ENCODE results near the gene ENKD1. TPM values are rescaled to one million over a fixed set of nuclear protein-coding genes. Genes with fewer than 3 reads are reported as not detected.

The ENKD1 gene
- total and polyA plus RNA-seq, 2 experiments from 2014 or later: 11.6 to 11.8 TPM

DNA sequence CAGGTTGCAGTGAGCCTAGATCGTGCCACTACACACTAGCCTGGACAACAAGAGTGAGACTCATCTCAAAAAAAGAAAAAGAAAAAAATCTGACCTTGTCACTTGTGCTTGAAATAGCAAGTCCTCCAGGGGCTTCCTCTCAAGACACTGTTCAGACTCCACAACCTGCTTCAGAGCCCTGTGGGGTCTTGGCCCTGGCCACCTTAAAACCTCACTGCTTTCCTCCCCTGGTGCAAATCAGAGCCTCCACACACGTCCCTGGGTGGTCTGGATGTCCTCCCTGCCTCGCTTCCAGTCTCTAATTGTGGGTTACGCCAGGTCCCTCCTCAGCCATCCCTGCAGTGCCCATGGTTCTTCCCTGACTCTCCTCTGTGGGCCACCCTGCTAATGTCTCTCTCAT is 11.2 kb downstream of the ENKD1 start (continued):
- TF ChIP-seq, protein P1, sequence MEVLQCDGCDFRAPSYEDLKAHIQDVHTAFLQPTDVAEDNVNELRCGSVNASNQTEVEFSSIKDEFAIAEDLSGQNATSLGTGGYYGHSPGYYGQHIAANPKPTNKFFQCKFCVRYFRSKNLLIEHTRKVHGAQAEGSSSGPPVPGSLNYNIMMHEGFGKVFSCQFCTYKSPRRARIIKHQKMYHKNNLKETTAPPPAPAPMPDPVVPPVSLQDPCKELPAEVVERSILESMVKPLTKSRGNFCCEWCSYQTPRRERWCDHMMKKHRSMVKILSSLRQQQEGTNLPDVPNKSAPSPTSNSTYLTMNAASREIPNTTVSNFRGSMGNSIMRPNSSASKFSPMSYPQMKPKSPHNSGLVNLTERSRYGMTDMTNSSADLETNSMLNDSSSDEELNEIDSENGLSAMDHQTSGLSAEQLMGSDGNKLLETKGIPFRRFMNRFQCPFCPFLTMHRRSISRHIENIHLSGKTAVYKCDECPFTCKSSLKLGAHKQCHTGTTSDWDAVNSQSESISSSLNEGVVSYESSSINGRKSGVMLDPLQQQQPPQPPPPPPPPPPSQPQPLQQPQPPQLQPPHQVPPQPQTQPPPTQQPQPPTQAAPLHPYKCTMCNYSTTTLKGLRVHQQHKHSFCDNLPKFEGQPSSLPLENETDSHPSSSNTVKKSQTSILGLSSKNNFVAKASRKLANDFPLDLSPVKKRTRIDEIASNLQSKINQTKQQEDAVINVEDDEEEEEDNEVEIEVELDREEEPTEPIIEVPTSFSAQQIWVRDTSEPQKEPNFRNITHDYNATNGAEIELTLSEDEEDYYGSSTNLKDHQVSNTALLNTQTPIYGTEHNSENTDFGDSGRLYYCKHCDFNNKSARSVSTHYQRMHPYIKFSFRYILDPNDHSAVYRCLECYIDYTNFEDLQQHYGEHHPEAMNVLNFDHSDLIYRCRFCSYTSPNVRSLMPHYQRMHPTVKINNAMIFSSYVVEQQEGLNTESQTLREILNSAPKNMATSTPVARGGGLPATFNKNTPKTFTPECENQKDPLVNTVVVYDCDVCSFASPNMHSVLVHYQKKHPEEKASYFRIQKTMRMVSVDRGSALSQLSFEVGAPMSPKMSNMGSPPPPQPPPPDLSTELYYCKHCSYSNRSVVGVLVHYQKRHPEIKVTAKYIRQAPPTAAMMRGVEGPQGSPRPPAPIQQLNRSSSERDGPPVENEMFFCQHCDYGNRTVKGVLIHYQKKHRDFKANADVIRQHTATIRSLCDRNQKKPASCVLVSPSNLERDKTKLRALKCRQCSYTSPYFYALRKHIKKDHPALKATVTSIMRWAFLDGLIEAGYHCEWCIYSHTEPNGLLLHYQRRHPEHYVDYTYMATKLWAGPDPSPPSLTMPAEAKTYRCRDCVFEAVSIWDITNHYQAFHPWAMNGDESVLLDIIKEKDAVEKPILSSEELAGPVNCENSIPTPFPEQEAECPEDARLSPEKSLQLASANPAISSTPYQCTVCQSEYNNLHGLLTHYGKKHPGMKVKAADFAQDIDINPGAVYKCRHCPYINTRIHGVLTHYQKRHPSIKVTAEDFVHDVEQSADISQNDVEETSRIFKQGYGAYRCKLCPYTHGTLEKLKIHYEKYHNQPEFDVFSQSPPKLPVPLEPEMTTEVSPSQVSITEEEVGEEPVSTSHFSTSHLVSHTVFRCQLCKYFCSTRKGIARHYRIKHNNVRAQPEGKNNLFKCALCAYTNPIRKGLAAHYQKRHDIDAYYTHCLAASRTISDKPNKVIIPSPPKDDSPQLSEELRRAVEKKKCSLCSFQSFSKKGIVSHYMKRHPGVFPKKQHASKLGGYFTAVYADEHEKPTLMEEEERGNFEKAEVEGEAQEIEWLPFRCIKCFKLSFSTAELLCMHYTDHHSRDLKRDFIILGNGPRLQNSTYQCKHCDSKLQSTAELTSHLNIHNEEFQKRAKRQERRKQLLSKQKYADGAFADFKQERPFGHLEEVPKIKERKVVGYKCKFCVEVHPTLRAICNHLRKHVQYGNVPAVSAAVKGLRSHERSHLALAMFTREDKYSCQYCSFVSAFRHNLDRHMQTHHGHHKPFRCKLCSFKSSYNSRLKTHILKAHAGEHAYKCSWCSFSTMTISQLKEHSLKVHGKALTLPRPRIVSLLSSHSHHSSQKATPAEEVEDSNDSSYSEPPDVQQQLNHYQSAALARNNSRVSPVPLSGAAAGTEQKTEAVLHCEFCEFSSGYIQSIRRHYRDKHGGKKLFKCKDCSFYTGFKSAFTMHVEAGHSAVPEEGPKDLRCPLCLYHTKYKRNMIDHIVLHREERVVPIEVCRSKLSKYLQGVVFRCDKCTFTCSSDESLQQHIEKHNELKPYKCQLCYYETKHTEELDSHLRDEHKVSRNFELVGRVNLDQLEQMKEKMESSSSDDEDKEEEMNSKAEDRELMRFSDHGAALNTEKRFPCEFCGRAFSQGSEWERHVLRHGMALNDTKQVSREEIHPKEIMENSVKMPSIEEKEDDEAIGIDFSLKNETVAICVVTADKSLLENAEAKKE (CRISPR knock-in tag; IDR thresholded peaks at IDR 0.05): no peak

- Mint-ChIP-seq H3K27ac (no peak overlapping the region), H3K9me3 (no peaks in the 10 kb centered on the region), H3K4me3 (no peak overlapping the region; the same call in 2 of the 3 replicates), H3K27me3 (ENCODE audit: insufficient read depth, low read depth, poor library complexity) (peaks cover 58% of the 10 kb centered on the region), H3K4me1 (peaks cover 14% of the 10 kb centered on the region), H3K36me3 (ENCODE audit: low read depth) (peaks cover 9% of the 10 kb centered on the region; the same call in 1 of the 3 replicates)
- Histone ChIP-seq H3K9me2 (ENCODE audit: insufficient read depth) (no peaks in the 10 kb centered on the region), H3K4me2 (no peak overlapping the region), H3K27me3 (ENCODE audit: insufficient read depth) (peaks cover 44% of the 10 kb centered on the region), H4K20me1 (replicated peaks; ENCODE audit: insufficient read depth) (no peaks in the 10 kb centered on the region; the same call in 1 of the 2 replicates), H3K4me3 (no peak overlapping the region), H2AFZ (no peak overlapping the region), H3F3A (replicated peaks; ENCODE audit: low read depth) (0 out of 2 replicates have a peak, but pooled peaks cover 5% of the 10 kb centered on the region), H3K4me1 (ENCODE audit: insufficient read depth) (no peaks in the 10 kb centered on the region; the same call in 1 of the 2 replicates), H3K27ac (ENCODE audit: low read depth) (no peak overlapping the region), H3K36me3 (ENCODE audit: insufficient read depth) (no peaks in the 10 kb centered on the region), H3K79me2 (replicated peaks; ENCODE audit: insufficient read depth) (no peaks in the 10 kb centered on the region)
- DNase-seq (ENCODE audit: low spot score) (peak; percentile 38), ATAC-seq (no peak)
- TF ChIP-seq ETS1 (IDR thresholded peaks at IDR 0.05): no peak
- TF ChIP-seq, protein P2, sequence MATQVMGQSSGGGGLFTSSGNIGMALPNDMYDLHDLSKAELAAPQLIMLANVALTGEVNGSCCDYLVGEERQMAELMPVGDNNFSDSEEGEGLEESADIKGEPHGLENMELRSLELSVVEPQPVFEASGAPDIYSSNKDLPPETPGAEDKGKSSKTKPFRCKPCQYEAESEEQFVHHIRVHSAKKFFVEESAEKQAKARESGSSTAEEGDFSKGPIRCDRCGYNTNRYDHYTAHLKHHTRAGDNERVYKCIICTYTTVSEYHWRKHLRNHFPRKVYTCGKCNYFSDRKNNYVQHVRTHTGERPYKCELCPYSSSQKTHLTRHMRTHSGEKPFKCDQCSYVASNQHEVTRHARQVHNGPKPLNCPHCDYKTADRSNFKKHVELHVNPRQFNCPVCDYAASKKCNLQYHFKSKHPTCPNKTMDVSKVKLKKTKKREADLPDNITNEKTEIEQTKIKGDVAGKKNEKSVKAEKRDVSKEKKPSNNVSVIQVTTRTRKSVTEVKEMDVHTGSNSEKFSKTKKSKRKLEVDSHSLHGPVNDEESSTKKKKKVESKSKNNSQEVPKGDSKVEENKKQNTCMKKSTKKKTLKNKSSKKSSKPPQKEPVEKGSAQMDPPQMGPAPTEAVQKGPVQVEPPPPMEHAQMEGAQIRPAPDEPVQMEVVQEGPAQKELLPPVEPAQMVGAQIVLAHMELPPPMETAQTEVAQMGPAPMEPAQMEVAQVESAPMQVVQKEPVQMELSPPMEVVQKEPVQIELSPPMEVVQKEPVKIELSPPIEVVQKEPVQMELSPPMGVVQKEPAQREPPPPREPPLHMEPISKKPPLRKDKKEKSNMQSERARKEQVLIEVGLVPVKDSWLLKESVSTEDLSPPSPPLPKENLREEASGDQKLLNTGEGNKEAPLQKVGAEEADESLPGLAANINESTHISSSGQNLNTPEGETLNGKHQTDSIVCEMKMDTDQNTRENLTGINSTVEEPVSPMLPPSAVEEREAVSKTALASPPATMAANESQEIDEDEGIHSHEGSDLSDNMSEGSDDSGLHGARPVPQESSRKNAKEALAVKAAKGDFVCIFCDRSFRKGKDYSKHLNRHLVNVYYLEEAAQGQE (IDR thresholded peaks at IDR 0.05; ENCODE audit: unreplicated experiment): no peak
- no peak for TF ChIP-seq STAT1 (IDR thresholded peaks at IDR 0.05; ENCODE audit: unreplicated experiment)
- TF ChIP-seq, protein P3, sequence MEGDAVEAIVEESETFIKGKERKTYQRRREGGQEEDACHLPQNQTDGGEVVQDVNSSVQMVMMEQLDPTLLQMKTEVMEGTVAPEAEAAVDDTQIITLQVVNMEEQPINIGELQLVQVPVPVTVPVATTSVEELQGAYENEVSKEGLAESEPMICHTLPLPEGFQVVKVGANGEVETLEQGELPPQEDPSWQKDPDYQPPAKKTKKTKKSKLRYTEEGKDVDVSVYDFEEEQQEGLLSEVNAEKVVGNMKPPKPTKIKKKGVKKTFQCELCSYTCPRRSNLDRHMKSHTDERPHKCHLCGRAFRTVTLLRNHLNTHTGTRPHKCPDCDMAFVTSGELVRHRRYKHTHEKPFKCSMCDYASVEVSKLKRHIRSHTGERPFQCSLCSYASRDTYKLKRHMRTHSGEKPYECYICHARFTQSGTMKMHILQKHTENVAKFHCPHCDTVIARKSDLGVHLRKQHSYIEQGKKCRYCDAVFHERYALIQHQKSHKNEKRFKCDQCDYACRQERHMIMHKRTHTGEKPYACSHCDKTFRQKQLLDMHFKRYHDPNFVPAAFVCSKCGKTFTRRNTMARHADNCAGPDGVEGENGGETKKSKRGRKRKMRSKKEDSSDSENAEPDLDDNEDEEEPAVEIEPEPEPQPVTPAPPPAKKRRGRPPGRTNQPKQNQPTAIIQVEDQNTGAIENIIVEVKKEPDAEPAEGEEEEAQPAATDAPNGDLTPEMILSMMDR (conservative IDR thresholded peaks at IDR 0.05; ENCODE audit: low read depth in 2 of 2): no peak
- TF ChIP-seq EZH2 (IDR thresholded peaks at IDR 0.05; ENCODE audit: low read depth, unreplicated experiment): no peak
These were observed 12.1 kb downstream of the ENKD1 start for GRCh38 chr16:67654403-67654911.

Data from GM23338 (cell line).